Cortex of kidney (tissue), 1 donor: Measurements from ENCODE around the gene RANBP1.
"Not testable (repeated sequence)": the region's sequence is repeated elsewhere in the genome, so short reads cannot be mapped to it uniquely, and the experiment has no call there.

Experiments
- DNase-seq: peaks from one replicate; lab custom pipeline; 2025; lab: John Stamatoyannopoulos, UW

RANBP1 gene

GRCh38 chr22:20151276-20151588, 35.3 kb downstream of the RANBP1 start:
- no peak for DNase-seq

- DNase-seq, result no peak
Observed at GRCh38 chr22:20152464-20152890, 36.6 kb downstream of the RANBP1 start.

- no peak for DNase-seq
Observed at GRCh38 chr22:20153945-20154344, 38.0 kb downstream of the RANBP1 start.

GRCh38 chr22:20154602-20155187, 38.8 kb downstream of the RANBP1 start:
- DNase-seq, result no peak

DNA sequence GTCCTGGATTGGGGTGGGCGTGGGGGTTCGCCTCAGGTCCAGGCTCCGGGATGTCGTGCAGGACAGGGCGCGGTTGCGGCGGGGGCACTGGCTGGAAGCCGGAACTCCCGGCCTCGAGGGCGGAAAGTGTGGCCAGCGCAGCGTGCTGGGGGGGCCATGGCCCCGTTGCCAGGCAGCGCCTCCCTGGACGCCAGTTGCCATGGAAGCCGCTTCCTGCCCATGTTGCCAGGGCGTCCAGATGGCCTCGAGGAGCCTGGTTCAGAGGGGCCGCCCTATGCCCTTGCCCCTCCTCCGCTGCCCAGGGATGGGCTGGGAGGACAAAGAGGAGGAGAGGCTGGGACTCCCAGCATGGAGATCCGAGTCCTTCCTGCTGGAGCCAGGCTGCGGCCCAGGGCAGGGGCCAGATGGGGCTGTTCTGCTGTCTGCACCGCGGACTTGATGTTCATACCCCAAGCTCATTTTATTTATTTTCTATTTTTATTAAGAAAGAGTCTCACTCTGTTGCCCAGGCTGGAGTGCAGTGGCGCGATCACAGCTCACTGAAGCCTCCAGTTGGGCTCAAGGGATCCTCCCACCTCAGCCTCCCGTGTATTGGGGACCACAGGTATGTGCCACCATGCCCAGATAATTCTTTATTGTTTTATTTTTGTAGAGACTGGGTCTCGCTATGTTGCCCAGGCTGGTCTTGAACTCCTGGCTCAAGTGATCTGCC, 39.6 kb downstream of the RANBP1 start:
- DNase-seq, result no peak

DNA sequence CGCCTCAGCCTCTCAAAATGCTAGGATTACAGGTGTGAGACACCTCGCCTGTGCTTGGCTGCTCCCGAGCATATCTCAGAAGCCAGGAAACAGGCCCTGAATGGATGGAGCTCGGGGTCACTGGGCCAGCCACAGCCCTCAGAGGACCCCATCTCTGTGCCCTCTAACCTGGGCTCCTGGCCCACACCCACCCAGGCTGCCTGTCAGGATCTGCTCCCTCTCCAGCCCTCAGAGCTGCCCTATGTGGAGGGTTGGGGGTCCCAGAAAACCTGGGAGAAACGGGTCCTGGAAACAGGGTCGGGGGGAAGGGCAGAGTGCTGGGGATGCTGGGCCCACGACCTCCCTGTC, 40.1 kb downstream of the RANBP1 start:
- DNase-seq, result no peak

DNA sequence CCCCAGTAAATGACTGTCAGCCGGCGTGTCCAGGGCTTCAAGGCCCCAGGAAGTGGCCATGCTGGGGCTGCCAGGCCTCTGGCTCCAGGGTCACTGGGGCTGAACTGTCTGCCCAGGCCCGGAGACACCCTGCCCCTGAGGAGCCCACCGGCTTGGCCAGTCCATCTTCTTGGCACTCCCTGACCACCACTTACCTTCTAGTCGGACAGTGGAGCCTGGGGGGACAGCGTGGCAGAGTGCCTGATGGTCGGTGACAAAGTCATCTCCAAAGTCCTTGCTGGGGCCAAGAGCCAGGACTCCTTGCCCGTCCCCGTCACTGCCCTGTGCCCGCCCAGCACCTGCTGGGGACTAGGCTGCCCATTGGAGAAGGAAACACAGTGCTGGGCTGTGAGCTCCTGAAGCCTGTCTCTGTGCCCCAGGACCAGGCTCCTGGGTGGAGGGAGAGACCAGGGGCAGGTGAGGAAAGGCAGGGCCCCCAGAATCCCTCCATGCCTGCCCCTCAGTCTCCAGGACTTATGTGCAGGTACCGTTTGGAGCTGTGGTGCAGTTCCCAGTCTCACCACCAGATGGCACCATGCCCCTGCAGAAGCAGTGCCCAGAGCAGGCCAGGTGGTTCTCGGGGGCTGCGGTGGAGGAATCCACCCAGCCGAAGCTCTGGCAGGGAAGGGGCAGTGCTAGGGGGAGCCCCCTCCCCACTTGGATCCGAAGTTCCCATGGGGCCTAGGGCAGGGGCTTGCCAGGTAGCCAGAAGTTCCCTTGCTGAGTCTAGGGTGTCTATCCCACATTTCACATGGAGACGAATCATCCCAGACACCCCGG, 40.9 kb downstream of the RANBP1 start:
- DNase-seq, result no peak

DNA sequence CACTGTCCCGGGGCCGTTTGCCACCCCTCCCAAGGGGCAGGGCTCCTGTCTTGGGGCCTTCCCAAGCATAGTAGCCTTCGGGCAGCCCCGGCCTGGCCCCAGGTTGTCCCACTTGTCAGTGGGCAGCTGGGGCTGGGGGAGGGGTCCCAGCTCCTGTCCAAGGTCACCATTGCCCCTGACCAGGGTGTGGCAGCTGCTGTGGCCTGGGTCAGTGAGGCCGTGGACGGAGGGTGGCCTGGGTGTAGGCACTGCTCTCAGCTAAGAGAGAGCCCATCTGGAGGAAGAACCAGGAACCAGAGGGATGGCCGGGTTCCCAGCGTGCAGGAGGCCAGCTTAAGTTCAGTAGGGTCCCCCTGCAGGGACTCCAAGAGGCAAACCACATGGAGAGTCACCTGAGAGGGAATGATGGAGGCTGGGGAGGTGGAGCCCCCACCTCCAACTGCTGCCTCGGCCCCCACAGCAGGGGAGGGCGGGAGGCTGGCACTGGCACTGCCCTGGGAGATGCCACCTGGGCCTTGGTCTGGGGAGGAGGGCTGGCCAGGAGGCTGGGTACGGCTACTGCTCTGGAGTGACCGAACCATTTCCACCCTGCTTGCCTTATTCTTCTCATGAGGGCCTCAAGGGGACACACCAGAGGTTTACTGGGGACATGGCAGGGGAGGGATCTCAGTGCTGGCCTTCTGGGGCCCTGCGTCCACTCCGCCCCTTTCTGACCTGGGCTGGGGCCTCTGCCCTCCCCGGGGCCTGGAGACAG, 41.7 kb downstream of the RANBP1 start:
- DNase-seq, result no peak

GRCh38 chr22:20158391-20159036, 42.6 kb downstream of the RANBP1 start:
- DNase-seq, result no peak

DNA sequence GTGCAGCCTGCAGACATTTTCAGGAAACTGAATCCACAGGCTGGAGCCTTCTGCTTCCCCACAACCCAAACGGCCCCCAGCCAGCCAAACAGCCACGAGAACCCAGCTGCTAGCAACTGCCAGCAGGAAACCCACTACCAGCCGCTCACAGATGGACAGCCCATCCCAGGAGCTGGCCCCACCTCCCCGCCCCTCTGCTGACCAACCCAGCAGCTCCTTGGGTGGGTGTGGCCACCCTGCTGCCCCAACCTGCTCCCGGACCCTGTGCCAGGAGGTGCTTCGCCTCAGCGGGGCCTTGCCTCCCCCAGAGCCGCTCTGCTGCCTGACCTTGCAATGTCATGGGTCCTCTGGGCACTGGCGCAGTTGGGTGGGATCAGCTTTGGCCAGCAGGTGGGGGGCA, 43.2 kb downstream of the RANBP1 start:
- no peak for DNase-seq

DNA sequence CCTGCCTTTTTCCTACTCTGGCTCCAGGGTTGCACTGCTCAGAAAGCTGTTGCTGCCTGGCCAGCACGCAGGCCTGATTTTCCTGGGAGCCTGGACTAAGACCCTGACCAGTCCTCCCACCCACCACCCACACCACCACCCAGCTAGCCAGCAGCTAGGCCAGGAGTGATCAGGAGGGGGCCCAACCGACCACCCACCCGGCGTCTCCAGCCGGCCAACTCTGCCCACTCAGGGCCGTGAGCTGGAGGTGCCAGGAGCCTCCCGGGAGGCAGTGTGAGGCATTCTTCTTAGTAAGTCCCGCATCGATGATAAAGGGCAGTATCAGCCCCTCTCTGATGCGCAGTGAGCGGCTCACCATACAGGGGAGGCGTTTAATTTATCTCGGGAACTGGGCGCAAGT, 43.6 kb downstream of the RANBP1 start:
- DNase-seq, result not testable (repeated sequence)

- DNase-seq, result no peak
Observed at GRCh38 chr22:20160041-20160440, 44.1 kb downstream of the RANBP1 start.

- DNase-seq, result no peak
Observed at GRCh38 chr22:20164863-20165262, 49.0 kb downstream of the RANBP1 start.

DNA sequence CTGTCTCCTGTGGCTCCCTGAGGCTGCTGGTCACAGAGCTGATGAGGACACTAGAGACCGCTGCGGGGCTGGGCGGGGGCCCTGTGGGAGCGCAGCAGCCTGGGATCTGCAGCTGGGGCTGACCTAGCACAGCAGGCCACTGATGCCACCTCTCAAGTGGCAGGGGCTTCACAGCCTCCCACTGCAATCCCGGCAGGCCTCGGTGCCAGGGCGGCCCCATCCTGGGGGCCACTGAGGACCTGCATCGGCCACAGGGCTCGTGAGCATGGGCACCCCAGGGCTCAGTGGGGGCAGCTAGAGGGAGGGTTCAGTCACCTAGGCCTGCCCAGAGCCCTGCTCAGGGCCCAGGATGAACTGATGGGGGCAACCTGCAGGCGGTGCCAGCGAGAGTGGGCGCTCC, 49.5 kb downstream of the RANBP1 start:
- no peak for DNase-seq

DNA sequence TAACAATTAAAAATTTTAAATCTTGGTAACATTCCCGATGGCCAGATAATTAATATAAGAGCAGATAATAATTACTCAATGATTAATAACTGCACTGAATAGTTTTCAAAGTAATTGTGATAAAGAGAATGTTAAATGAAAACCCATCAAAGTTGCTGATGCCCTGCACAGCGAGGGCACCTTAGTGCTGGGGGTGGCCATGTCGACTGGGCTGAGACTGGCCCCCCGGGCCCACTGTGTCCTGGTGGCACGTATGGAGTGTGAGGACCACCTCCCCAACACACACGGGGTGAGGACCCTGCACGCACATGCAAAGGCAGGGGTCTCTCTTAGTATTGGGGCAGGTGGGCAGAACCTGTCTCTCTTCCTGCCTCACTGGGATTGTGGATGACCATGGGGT, 50.0 kb downstream of the RANBP1 start:
- no peak for DNase-seq

DNA sequence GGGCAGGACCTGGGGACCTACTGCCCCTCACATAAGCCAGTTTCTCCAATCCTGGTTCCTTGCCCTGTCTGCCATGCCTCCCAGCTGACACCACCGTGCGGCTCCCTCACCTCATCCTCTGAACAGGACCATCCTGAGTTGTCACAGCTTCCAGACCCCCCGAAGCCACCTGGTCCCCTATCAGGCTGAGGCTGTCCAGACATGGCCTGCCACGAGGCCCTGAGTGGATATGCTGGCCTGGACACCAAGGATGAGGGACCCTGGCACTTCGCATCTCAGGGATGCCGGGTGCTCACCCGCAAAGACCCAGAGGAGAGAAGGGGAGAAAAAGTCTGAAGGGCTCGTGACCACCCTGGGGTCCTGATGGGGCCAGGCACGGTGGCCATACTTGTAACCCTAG, 50.8 kb downstream of the RANBP1 start:
- DNase-seq, result no peak

GRCh38 chr22:20167643-20168322, 51.9 kb downstream of the RANBP1 start:
- DNase-seq, result no peak

DNA sequence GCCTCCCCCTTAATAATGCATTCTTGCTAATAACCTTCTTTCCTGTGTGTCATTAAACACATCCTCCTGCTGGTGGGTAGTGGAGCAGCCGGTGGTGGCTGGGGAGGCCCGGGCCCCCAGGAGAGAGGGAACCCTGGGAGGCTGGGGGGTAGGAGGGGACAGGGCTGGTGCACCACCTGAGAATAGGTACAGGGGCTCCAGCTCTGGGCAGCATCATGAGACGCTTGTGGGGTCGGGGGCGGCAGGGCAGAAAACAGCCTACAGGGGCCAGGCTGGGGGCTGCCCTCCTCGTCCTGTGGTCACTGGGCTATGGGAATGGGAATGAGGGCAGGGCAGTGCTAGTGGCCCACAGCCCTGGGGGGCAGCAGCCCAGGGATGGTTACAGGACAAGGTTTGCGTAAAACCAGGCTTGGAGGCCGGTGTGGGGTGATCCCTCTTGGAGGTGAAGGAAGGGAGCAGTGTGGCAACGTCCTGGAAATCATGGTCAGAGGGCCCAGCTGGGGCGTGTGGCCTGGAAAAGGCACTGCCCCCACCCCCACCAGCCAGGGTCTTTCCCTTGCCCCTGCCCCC, 53.4 kb downstream of the RANBP1 start:
- DNase-seq, result no peak

DNA sequence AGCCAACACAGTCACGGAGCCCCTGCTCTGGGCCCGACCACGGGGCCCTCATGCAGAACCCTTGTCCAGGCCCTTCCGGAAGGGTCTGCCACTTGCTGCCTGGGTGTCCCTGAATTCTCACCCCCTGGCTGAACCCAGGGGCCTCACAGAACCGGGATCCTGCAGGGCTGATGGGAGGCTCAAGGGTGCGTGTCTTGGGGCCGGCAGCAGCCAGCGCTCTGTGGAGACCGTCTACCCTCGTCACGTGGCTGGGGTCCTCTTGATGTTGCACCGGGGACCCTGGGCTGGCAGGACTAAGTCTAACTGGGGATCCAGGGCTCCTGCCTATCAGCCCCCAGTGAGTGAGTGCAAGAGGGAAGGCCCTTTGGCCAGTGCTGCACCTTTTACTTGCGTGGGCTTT, 54.3 kb downstream of the RANBP1 start:
- no peak for DNase-seq

- no peak for DNase-seq
Observed at GRCh38 chr22:20171288-20172140, 55.6 kb downstream of the RANBP1 start.
